Stimulated activated CD4-positive, alpha-beta T cell treated with anti-CD3 and anti-CD28 coated beads, TNF-alpha, amount 100 ng/mL, for 1 hour (primary cell): ENCODE data around the gene COL9A1.

ENCODE experiments used
- DNase-seq, 3 donors: peaks; one replicate each; pipeline ENCODE4 v3.0.0-alpha.2; 2020; ENCODE audit warnings: low read depth in 3 of 3, low spot score in 1 of 3

The COL9A1 gene

DNA sequence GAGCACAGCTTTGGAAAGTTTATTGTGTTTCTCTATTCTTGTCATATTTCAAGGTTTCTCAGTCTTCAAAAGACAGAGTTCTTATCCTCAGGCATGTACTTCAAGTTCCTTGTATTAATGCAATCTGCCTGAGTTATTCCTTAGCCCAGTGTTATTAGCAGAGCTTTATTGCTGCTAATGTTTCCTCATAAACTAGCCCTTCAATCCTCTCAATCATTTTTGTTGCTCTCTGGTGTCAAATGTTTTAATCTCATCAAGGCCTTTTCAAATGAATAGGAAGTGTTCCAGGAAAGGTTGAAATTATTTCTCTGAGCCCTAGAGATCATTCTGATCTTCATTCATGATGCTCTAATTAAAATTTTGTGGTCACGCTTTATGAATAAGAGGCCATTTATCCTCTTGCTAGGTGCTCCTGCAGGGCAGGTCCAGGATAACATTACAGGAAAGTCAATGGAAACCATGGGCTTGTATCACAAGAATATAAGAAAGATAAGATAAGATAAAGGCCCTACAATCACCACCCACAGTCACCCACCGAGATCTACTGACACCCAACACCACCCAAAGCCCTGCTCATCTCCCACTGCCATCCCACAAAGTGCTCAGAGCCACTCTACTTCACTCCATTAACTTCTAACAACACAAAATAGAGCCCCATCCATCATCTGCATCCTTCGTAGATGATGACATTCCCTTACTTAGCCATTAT lies 125.9 kb downstream of the COL9A1 start:
- no peak for DNase-seq

DNA sequence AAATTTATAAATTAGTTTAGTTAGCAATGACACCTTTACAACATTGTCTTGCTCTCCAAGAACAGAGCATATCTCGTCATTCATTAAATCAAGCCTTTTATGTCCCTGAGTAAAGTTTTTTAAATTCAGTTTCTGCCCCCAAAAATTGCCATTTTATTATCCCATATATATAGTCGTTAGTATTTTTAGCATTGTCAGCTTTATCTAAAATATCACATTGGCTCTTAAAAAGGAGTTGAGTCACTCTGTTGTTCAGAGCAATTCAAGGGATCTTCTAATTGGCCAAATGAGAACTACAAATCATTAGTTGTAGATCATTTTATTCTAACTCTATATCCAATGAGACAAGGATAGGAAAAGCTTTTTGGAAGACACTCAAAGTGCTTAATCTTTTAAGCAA lies 127.1 kb downstream of the COL9A1 start:
- DNase-seq, result no peak

DNA sequence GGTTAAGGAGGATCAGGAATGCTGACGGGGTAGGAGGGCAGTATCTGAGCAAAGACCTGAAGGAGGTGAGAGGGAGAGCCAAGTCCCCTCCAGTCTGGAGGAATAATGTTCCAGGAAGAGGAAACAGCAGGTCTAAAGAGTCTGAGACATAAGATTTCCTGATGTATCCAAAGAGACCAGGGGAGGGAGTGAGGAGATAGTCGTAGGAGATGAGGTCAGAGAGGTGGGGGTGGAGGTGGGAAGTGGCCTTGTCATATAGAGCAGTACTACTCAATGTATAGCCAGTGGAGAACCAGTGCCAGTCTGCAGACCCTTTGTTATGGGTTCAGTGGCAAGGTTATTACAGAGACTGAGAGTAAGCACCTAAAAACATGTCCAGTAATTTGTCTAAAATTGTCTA lies 130.6 kb downstream of the COL9A1 start:
- DNase-seq, result no peak

DNA sequence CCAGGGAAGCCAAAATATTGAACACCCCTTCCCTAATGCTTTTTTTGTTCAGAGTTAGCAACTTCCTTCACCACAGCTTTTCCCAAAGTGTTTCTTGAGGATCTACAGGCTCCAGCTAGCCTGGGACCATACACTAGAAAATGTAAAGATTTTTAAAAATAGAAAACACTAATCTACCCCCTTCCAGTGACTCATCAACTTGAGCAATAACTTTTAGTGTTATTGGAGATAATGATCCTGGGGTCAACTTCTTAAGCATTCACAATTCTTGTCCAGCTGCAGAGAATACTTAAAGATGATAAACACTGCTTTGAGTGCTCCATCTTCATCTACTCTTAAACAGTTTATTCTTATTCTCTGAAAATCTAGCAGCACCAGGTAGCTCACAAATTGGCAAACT lies 131.6 kb downstream of the COL9A1 start:
- no peak for DNase-seq

DNA sequence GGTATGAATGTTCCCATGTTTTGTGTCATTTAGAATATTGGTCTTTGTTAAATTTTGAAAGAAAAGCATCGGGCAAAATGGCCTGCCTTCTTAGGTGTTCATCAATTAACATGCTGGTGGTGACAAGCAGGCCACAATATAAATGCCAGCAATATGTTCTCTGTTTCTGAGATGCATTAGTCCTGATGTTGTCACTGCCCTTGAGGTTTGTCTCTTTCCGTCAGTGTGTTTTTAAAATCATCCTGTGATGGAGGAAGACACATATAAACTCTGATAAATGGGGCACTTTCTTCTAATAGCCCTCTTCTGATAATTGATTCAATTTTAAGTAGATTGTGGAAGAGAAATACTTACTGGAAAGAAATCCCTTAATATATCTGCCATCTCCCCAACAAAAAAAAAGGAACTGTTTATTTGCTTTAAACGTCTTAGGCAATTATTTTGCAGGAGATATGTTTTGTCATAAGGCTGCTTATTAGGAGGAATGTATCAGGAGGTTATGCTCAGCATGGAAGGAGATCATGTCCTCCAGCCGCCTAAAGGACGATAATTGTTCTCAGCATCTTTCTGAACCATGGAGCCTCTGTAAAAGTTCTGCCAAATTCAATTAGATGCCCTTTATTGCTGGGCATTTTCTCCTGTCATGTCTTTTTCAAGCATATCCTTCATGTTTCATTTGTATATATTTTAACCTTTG lies 134.1 kb downstream of the COL9A1 start:
- DNase-seq, result no peak
